Kidney tubule cell (primary cell): ENCODE data around the gene SOBP.
A peak's percentile ranks its signal among the peaks of the same experiment; 100 is the strongest.
"Not testable (repeated sequence)": the region's sequence is repeated elsewhere in the genome, so short reads cannot be mapped to it uniquely, and the experiment has no call there.

Source experiments
- DNase-seq: peaks from one replicate; pipeline ENCODE4 v3.0.0-alpha.2; 2018; ENCODE audit warnings: low spot score

Gene SOBP

GRCh38 chr6:107488174-107488874 lies 1.6 kb upstream of the SOBP start:
- DNase-seq, result no peak

GRCh38 chr6:107488875-107489635 lies 862 bp upstream of the SOBP start:
- no peak for DNase-seq

GRCh38 chr6:107490566-107491137 lies 735 bp downstream of the SOBP start:
- no peak for DNase-seq

- no peak for DNase-seq
These were observed 1.3 kb downstream of the SOBP start for GRCh38 chr6:107491138-107491609.

- DNase-seq, result no peak
These were observed 2.1 kb downstream of the SOBP start for GRCh38 chr6:107491760-107492660.

- DNase-seq, result no peak
These were observed 3.5 kb downstream of the SOBP start for GRCh38 chr6:107493158-107494057.

GRCh38 chr6:107495196-107495643 lies 5.3 kb downstream of the SOBP start:
- DNase-seq, result no peak

- DNase-seq, result no peak
These were observed 6.1 kb downstream of the SOBP start for GRCh38 chr6:107495971-107496370.

- DNase-seq, result no peak
These were observed 7.2 kb downstream of the SOBP start for GRCh38 chr6:107496892-107497684.

GRCh38 chr6:107504270-107505026 lies 14.5 kb downstream of the SOBP start:
- no peak for DNase-seq

GRCh38 chr6:107506145-107506544 lies 16.2 kb downstream of the SOBP start:
- DNase-seq, result peak; percentile 26

- DNase-seq, result peak; percentile 74
These were observed 19.6 kb downstream of the SOBP start for GRCh38 chr6:107509506-107509905.

- no peak for DNase-seq
These were observed 20.2 kb downstream of the SOBP start for GRCh38 chr6:107510108-107510507.

- no peak for DNase-seq
These were observed 21.6 kb downstream of the SOBP start for GRCh38 chr6:107511511-107511993.

GRCh38 chr6:107513214-107513613 lies 23.3 kb downstream of the SOBP start:
- no peak for DNase-seq

- no peak for DNase-seq
These were observed 26.0 kb downstream of the SOBP start for GRCh38 chr6:107515955-107516354.

GRCh38 chr6:107517274-107517673 lies 27.4 kb downstream of the SOBP start:
- no peak for DNase-seq

- not testable (repeated sequence) for DNase-seq
These were observed 29.3 kb downstream of the SOBP start for GRCh38 chr6:107519224-107519623.

GRCh38 chr6:107520706-107521105 lies 30.8 kb downstream of the SOBP start:
- not testable (repeated sequence) for DNase-seq
